GM19395 (cell line): ENCODE results near the gene OR4K17.
"Not testable (repeated sequence)": the region's sequence is repeated elsewhere in the genome, so short reads cannot be mapped to it uniquely, and the experiment has no call there.

Experiments
- ATAC-seq: cut with Tn5 transposase; IDR thresholded peaks from one replicate; pipeline ENCODE4 v1.9.1; 2021; ENCODE audit warnings: mild to moderate bottlenecking, moderate library complexity; ENCODE audit not compliant: unreplicated experiment

The OR4K17 gene, protein sequence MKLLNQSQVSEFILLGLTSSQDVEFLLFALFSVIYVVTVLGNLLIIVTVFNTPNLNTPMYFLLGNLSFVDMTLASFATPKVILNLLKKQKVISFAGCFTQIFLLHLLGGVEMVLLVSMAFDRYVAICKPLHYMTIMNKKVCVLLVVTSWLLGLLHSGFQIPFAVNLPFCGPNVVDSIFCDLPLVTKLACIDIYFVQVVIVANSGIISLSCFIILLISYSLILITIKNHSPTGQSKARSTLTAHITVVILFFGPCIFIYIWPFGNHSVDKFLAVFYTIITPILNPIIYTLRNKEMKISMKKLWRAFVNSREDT

DNA sequence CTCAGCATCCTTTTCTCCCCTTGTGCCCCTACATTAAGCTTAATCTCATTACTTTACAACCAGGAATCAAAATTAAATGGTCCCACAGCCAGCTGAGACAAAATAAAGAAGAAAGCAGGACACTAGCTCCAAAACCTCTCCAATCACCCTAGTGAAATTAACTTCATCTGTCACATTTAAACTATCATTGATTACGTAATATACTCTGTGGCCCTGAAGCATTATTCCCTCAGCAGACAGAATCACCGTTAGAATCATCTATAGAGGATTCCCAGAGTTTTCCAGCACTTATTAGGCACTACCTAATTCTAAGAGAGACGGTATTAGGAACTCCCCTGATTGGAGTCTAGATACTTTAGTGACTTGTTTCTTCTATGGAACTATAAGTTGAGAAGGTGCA, at the start of gene OR4K17:
Gene OR4K17, plus strand, starts transcription at position 302 of the 400 bp plus-strand sequence. CDS start 6,761 bp downstream, outside the sequence.
- no peak for ATAC-seq

DNA sequence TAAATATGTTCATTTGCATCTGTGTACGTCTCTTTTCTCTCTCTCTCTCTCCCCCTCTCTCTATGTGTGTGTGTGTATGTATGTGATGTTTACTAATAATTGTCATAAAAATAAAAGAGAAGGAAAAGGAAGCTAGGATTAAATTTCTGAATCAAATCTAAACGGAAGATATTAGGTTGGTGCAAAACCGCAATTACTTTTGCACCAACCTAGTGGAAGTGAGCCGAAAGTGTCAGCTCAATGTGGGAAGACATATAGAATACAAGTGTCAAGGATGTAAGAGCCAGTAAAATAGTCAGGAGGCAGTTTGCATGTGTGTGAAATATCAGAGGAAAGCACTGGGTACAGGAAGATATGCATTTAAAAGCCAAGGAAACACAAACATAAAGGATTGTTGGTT, 18.5 kb upstream of the OR4K17 start:
- ATAC-seq, result no peak

DNA sequence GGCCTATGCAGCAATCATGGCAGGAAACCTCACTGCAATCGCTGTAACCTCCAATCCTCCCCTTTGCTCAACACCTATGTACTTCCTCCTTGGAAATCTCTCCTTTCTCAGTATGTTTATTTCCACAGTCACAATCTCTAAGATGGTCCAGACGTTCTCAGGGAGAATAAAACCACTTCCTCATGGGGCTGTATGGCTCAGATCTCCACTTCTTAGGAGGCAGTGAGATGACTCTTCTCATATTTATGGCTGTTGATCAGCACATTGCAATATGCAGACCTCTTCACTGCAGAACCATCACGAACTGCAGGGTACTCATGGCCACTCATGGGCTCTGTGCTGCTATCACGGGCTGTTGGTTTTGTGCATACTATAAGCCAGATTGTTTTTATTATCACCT, 17.1 kb upstream of the OR4K17 start:
- no peak for ATAC-seq

DNA sequence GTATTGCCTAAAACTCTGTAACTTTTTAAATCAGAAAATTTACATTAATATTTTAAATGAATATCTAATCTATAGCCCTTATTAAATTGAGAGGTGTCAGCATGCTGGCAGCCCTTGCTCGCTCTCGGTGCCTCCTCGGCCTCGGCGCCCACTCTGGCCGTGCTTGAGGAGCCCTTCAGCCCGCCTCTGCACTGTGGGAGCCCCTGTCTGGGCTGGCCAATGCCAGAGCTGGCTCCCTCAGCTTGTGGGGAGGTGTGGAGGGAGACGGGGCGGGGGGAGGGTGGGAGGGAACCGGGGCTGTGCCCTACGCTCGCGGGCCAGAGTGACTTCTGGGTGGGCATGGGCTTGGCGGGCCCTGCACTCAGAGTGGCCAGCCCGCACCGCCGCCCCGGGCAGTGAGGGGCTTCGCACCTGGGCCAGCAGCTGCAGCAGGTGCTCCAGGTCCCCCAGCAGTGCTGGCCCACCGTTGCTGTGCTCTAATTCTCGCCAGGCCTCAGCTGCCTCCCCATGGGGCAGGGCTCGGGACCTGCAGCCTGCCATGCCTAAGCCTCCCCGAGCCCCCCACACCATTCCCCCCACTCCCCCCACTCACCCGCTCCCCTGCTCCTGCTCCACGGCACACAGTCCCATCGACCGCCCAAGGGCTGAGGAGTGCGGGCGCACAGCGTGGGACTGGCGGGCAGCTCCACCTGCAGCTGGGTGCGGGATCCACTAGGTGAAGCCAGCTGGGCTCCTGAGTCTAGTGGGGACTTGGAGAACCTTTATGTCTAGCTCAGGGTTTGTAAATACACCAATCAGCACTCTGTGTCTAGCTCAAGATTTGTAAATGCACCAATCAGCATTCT, 11.4 kb upstream of the OR4K17 start:
- not testable (repeated sequence) for ATAC-seq

DNA sequence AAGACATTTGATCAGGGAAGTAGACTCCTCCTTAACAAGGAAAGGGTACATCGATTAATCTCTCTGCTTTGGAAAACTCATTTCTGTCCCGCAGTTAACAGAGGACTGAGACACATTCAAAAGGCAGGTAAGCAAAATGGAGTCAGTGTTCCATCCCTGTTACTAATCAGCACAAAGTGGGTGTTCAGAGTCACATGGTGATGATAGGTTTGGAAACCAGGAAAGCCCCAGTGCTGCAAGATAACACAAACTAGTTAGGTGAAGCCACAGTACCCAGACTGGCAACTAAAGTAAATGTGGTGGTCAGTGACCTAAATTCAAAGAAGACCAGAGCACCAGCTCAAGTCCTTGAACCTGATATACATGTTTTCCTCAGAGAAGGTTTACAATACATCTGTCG, 1.8 kb downstream of the OR4K17 start:
- ATAC-seq, result no peak

DNA sequence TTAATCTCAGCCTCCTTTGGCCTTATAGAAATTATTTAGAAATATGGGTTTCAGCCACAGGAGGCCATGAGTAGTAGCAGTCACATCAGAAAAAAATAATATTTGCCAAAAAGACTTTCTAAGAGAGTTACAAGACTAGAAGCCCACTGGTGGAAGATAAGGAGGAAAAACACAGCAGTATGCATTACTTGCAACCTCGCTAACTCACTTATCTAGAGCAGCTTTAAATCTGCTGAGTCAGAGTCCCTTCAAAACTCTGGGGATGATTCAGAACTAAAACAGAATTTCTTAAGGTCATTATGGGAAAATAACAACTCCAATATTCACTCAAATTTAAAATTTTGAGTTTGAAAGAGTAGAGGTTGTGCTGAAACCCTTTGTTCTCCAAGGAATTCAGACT, 6.2 kb downstream of the OR4K17 start:
- no peak for ATAC-seq

DNA sequence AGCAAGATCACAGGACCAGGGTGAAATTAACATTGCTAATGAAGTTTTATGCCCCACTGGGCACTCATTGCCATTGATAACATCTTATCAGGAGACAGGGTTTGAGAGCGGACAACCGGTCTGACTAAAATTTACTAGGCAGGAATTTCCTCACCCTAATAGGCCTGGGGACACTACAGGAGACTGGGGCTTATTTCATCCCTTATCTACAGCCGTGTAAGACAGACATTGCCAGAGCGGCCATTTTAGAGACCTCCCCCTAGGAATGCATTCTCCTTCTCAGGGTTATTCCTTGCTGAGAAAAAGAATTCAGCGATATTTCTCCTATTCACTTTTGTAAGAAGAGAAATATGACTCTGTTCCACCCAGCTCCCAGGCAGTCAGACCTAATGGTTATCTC, 8.3 kb downstream of the OR4K17 start:
- ATAC-seq, result no peak

DNA sequence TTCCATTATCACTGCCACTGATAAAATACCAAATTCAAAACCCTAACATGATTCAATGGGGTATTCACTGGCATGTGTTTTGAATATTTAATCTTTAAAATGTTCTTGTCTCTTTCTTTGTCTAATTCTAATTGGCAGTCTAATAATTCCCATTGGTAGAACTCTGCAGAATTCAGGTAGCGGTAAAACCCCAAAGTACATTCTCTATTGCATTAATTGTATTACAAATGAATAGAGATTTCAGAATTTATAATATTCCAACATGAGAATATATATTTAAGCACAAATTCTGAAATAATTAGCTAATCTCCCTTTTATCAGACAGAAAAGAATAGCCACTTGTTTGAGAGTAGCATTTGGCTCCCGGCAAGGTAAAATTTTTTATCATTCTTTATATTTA, 28.0 kb downstream of the OR4K17 start, which contains the start of gene OR4N5:
Gene OR4N5, plus strand, starts transcription at position 301 of the 400 bp plus-strand sequence. CDS start 4,916 bp downstream, outside the sequence.
- no peak for ATAC-seq

DNA sequence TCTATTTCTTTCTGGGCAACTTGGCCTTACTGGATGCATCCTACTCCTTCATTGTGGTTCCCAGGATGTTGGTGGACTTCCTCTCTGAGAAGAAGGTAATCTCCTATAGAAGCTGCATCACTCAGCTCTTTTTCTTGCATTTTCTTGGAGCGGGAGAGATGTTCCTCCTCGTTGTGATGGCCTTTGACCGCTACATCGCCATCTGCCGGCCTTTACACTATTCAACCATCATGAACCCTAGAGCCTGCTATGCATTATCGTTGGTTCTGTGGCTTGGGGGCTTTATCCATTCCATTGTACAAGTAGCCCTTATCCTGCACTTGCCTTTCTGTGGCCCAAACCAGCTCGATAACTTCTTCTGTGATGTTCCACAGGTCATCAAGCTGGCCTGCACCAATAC, 33.4 kb downstream of the OR4K17 start:
- no peak for ATAC-seq

DNA sequence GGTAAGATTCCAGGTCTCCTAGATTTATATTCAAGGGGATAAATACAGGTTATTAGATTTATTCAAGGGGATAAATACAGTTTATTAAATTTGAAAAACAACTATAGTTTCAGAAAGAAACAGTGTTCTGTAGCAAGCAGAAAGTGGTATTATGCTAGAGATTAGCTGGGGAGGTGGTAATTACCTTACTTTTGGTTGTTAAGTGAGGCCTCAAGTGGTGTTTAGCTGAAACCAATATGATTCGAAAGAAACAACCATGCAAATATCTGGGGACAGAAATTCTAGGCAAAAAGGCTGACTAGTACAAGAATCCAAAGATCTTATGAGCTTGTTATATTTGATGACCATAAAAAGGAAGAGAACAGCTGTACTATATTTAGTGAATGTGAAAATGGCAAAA, 34.3 kb downstream of the OR4K17 start:
- no peak for ATAC-seq

DNA sequence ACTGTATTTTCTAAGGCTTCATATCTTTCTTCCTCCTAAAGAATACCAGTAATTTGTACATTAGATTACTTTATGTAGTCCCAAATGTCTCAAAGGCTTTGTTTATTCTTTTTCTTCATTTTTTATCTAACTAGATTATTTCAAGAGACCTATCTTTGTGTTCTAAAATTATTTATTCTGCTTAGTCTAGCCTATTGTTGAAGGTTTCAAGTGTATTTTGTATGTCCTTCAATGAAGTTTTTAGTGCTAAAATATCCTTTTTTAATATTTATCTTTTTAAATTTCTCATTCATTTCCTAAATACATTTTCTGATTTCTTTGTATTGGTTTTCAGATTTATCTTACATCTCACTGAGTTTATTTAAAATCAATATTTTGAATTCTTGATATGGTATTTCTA, 53.9 kb downstream of the OR4K17 start:
- ATAC-seq, result no peak

DNA sequence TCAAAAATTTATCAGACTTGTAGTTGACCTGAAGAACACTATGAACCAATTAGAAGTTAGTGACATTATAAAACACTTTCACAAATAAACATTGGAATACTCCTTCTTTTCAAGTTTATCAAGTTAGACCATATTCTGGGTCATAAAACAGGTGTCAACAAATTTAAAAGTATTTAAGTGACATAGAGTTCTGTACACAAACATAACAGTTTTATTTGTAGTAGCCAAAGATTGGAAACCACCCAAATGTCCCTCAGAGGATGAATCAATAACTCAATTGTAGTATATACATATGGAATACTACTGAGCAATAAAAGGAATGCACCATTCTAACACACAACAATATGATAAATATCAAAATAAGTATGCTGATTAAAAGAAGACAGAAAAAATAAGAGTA, 56.6 kb downstream of the OR4K17 start:
- no peak for ATAC-seq

DNA sequence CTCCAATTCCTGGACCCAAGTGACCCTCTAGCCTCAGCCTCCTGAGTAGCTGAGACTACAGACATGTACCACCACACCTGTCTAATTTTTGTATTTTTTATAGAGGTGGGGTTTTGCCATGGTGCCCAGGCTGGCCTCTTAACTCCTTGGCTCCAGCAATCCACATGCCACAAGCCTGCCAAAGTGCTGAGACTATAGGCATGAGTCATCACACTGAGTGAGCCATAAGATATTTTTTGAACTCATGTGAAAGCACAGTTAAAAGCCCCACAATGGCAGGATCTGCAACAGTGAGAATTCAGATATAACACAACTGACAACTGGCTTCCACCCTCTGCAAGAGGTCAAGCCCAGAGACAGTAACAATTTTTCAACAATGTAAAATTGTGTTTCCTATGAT, 59.3 kb downstream of the OR4K17 start:
- not testable (repeated sequence) for ATAC-seq
